ENCODE data around the gene BIRC5. TPM values are rescaled to one million over a fixed set of nuclear protein-coding genes. Genes with fewer than 3 reads are reported as not detected.

BIRC5 gene
- total RNA-seq, 4 donors from 2014 or later: 0.44 to 3.3 TPM; not detected in 2

- no peak overlapping the region for H3K27ac ChIP-seq
- ATAC-seq: no peak
- DNase-seq: no peak
- TF ChIP-seq POLR2A (IDR thresholded peaks at IDR 0.05): no peak
- TF ChIP-seq, protein P1, sequence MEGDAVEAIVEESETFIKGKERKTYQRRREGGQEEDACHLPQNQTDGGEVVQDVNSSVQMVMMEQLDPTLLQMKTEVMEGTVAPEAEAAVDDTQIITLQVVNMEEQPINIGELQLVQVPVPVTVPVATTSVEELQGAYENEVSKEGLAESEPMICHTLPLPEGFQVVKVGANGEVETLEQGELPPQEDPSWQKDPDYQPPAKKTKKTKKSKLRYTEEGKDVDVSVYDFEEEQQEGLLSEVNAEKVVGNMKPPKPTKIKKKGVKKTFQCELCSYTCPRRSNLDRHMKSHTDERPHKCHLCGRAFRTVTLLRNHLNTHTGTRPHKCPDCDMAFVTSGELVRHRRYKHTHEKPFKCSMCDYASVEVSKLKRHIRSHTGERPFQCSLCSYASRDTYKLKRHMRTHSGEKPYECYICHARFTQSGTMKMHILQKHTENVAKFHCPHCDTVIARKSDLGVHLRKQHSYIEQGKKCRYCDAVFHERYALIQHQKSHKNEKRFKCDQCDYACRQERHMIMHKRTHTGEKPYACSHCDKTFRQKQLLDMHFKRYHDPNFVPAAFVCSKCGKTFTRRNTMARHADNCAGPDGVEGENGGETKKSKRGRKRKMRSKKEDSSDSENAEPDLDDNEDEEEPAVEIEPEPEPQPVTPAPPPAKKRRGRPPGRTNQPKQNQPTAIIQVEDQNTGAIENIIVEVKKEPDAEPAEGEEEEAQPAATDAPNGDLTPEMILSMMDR (IDR thresholded peaks at IDR 0.05 in 4 of 5, conservative IDR thresholded peaks at IDR 0.05 in 1 of 5): no peak
- H3K27me3 ChIP-seq: no peaks in the 10 kb centered on the region
- H3K4me3 ChIP-seq: no peak overlapping the region
- in situ Hi-C loops (cut with MboI; ENCODE audit: low sequenced_read_pairs in 4 of 4) (loop anchor here in 1 of 4 donors (10.0 kb wide), 1 partner anchor 125 kb away; no protein-coding TSS in a partner anchor), intact Hi-C loops (cut with DNase I; ENCODE audit: low total_unique reads) (no loop called here)
- H3K36me3 ChIP-seq: no peaks in the 10 kb centered on the region
- peaks cover 0 to 4% of the 10 kb centered on the region in 2 donors for H3K4me1 ChIP-seq
- no peaks in the 10 kb centered on the region for H3K9me3 ChIP-seq
These were observed 26.1 kb downstream of the BIRC5 start for GRCh38 chr17:78240012-78240655.

- Histone ChIP-seq H3K27ac (no peak overlapping the region), H3K4me3 (no peak overlapping the region), H3K36me3 (no peaks in the 10 kb centered on the region), H3K27me3 (no peaks in the 10 kb centered on the region), H3K4me1 (peaks cover 0 to 4% of the 10 kb centered on the region in 2 donors), H3K9me3 (no peaks in the 10 kb centered on the region)
- in situ Hi-C loops (cut with MboI; ENCODE audit: low sequenced_read_pairs in 4 of 4): loop anchor here in 1 of 4 donors (10.0 kb wide), 1 partner anchor 126 kb away; no protein-coding TSS in a partner anchor
- intact Hi-C loops (cut with DNase I; ENCODE audit: low total_unique reads): no loop called here
- TF ChIP-seq, protein P1 (IDR thresholded peaks at IDR 0.05 in 4 of 5, conservative IDR thresholded peaks at IDR 0.05 in 1 of 5): no peak
- no peak for TF ChIP-seq POLR2A (IDR thresholded peaks at IDR 0.05)
- ATAC-seq: no peak
- DNase-seq: no peak
These were observed 26.8 kb downstream of the BIRC5 start for GRCh38 chr17:78240839-78241238.

DNA sequence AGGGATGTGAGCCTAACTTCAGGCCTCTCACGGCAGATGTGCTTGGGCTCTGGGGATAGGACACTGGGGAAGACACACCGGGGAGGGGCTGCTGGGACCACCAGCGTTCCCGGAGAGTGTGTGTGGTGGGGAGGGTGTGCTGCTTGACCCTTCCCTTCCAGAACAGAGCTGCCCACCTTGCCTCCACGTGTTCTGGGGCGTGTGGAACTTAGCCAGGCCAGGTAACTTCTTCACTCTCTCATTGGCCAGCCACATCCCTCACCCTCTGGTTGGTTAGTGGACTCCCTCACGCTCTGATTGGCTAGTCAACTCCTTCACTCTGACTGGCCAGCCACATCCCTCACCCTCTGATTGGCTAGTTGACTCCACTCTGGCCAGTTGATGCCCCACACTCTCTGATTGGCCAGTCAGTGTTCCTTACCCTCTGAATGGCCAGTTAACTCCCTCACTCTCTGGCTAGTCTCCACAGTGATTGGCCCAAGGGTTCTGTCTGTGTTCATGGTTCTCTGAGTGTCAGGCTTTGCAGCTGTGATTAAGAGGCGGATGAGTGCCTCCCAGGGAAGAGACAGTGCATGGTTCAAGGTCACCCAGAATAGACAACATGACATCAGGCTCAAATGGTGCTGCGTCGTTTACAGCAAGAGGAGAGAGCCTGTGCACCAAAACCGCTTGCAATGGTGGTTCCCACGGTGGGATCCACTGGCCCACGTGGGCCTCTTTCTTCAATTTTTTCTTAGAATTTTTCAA lies 27.4 kb downstream of the BIRC5 start:
- intact Hi-C loops (cut with DNase I; ENCODE audit: low total_unique reads): no loop called here
- TF ChIP-seq POLR2A (IDR thresholded peaks at IDR 0.05): no peak
- TF ChIP-seq, protein P1 (IDR thresholded peaks at IDR 0.05 in 4 of 5, conservative IDR thresholded peaks at IDR 0.05 in 1 of 5): no peak
- ATAC-seq: no peak

DNA sequence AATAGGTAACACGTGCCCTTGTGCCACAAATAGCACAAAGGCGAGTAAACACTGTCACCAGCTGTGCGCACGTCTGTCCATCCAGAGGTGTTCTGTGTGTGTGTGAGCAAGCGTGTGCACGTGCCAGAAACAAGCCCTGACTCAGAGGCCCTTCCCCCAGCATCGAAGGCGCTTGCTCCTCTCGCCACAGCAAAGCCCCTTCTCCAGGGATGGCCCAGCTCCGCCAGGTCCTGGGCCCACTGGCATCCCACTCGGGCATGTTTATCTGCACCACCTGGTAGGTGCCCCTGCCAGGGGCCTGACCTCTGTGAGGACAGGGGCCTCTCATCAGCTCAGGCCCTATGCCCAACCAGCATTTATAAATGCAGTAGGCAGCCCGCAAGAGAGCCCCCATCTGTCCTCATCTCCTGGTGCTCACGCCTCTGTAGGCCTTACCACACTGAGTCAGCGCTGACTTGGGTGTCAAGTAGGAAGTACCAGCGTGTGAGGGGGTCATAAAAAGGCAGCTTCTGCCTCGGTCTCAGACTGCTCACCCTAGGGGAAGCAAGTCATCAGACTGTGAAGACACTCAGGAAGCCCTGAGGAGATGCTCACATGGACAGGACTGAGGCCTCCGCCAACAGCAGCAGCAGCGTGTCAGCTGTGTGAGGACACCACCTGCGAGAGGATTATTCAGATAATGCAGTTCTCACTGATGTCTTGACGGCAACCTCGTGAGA lies 28.1 kb downstream of the BIRC5 start:
- Histone ChIP-seq H3K36me3 (no peaks in the 10 kb centered on the region), H3K4me3 (no peak overlapping the region), H3K27ac (no peak overlapping the region), H3K9me3 (no peaks in the 10 kb centered on the region), H3K4me1 (peaks cover 0 to 4% of the 10 kb centered on the region in 2 donors), H3K27me3 (no peaks in the 10 kb centered on the region)
- in situ Hi-C loops (cut with MboI; ENCODE audit: low sequenced_read_pairs in 4 of 4) (loop anchor here in 1 of 4 donors (10.0 kb wide), 1 partner anchor 127 kb away; no protein-coding TSS in a partner anchor), intact Hi-C loops (cut with DNase I; ENCODE audit: low total_unique reads) (no loop called here)
- ATAC-seq (no peak), DNase-seq (no peak)
- TF ChIP-seq, protein P1 (IDR thresholded peaks at IDR 0.05 in 4 of 5, conservative IDR thresholded peaks at IDR 0.05 in 1 of 5): no peak
- TF ChIP-seq POLR2A (IDR thresholded peaks at IDR 0.05): no peak

More for the DNA sequence above, 27.4 kb downstream of the BIRC5 start:
- DNase-seq: no peak
- Histone ChIP-seq H3K4me3 (no peak overlapping the region), H3K27me3 (no peaks in the 10 kb centered on the region), H3K4me1 (peaks cover 0 to 4% of the 10 kb centered on the region in 2 donors), H3K27ac (no peak overlapping the region), H3K36me3 (no peaks in the 10 kb centered on the region), H3K9me3 (no peaks in the 10 kb centered on the region)
- in situ Hi-C loops (cut with MboI; ENCODE audit: low sequenced_read_pairs in 4 of 4): loop anchor here in 1 of 4 donors (10.0 kb wide), 1 partner anchor 127 kb away; no protein-coding TSS in a partner anchor

All from gastrocnemius medialis (tissue), 4 donors.